Esophagus (tissue), 2 donors: ENCODE results near the gene WDR44. TPM values are rescaled to one million over a fixed set of nuclear protein-coding genes. Genes with fewer than 3 reads are reported as not detected.

Experiments
- H3K27ac ChIP-seq, 2 donors: one replicate each; pipeline ENCODE4 v1.5.1; 2013; ENCODE audit warnings: low read depth in 2 of 2, mild to moderate bottlenecking in 2 of 2, inconsistent platforms in 1 of 2, low read length in 1 of 2, moderate library complexity in 1 of 2
- H3K27me3 ChIP-seq, 2 donors: one replicate each; pipeline ENCODE4 v1.6.1; 2013; ENCODE audit warnings: low read length in 2 of 2, control low read depth in 1 of 2, mild to moderate bottlenecking in 1 of 2; ENCODE audit not compliant: insufficient read depth in 2 of 2, control insufficient read depth in 1 of 2
- H3K36me3 ChIP-seq, 2 donors: one replicate each; pipeline ENCODE4 v1.6.1; 2013; ENCODE audit warnings: low read length in 1 of 2; ENCODE audit not compliant: control insufficient read depth in 2 of 2, insufficient read depth in 2 of 2
- H3K4me1 ChIP-seq, 2 donors: one replicate each; pipeline ENCODE4 v1.6.1; 2013; ENCODE audit warnings: low read length in 1 of 2; ENCODE audit not compliant: control insufficient read depth in 2 of 2, insufficient read depth in 2 of 2
- H3K4me3 ChIP-seq, 2 donors: one replicate each; pipeline ENCODE4 v1.5.1; 2013; ENCODE audit warnings: low read length in 2 of 2, mild to moderate bottlenecking in 2 of 2, low read depth in 1 of 2, moderate library complexity in 1 of 2
- H3K9me3 ChIP-seq, 2 donors: one replicate each; pipeline ENCODE4 v1.6.1; 2013; ENCODE audit warnings: mild to moderate bottlenecking in 2 of 2, low read depth in 1 of 2, low read length in 1 of 2, moderate library complexity in 1 of 2; ENCODE audit not compliant: control insufficient read depth in 2 of 2, insufficient read depth in 1 of 2
- WGBS, 2 donors: extraction: QIAGEN DNeasy Blood & Tissue Kit; methylation state at CpG; one replicate each; pipeline ENCODE4 v1.1.7; 2013; 5-methylcytosine and 5-hydroxymethylcytosine counted together
- polyA plus RNA-seq, 2 donors: library from polyadenylated mRNA; stranded (reverse); fragments of 200-250 nt; gene quantifications; one replicate each; pipeline ENCODE4 v1.2.3, GENCODE V29; 2013
- donor health status: healthy with polysubstance abuse.
- donor health status: Bipolar disorder and iron deficiency.

WDR44 gene
- polyA plus RNA-seq, 2 donors: 4.0 to 6.9 TPM

GRCh38 chrX:118392716-118393115, 46.8 kb downstream of the WDR44 start:
- H3K9me3 ChIP-seq: no peaks in the 10 kb centered on the region
- no peaks in the 10 kb centered on the region for H3K27me3 ChIP-seq
- H3K4me1 ChIP-seq: no peaks in the 10 kb centered on the region
- H3K4me3 ChIP-seq: no peak overlapping the region
- H3K36me3 ChIP-seq: peaks cover 0 to 4% of the 10 kb centered on the region in 2 donors
- 78 to 90% methylated on average over 4 of the region's 4 CpGs for WGBS, 2 donors
- H3K27ac ChIP-seq: no peak overlapping the region

- WGBS, 2 donors: 77 to 80% methylated on average over 1 of the region's 1 CpG
- H3K9me3 ChIP-seq: no peaks in the 10 kb centered on the region
- peaks cover 4% of the 10 kb centered on the region in 2 donors for H3K36me3 ChIP-seq
- H3K4me3 ChIP-seq: no peak overlapping the region
- H3K4me1 ChIP-seq: no peaks in the 10 kb centered on the region
- H3K27me3 ChIP-seq: no peaks in the 10 kb centered on the region
- H3K27ac ChIP-seq: no peak overlapping the region
These were observed 50.2 kb downstream of the WDR44 start for GRCh38 chrX:118396113-118396512.

- H3K9me3 ChIP-seq: no peaks in the 10 kb centered on the region
- no peak overlapping the region for H3K27ac ChIP-seq
- 81 to 83% methylated on average over 6 of the region's 6 CpGs for WGBS, 2 donors
- no peaks in the 10 kb centered on the region for H3K36me3 ChIP-seq
- no peak overlapping the region for H3K4me3 ChIP-seq
- no peaks in the 10 kb centered on the region for H3K4me1 ChIP-seq
- H3K27me3 ChIP-seq: no peaks in the 10 kb centered on the region
These were observed 72.9 kb downstream of the WDR44 start for GRCh38 chrX:118418811-118419251.

GRCh38 chrX:118420462-118420861, 74.6 kb downstream of the WDR44 start:
- H3K9me3 ChIP-seq: no peaks in the 10 kb centered on the region
- H3K4me3 ChIP-seq: no peak overlapping the region
- H3K36me3 ChIP-seq: no peaks in the 10 kb centered on the region
- H3K27ac ChIP-seq: no peak overlapping the region
- WGBS, 2 donors: 29 to 40% methylated on average over 5 of the region's 5 CpGs
- H3K27me3 ChIP-seq: no peaks in the 10 kb centered on the region
- no peaks in the 10 kb centered on the region for H3K4me1 ChIP-seq

GRCh38 chrX:118423558-118423957, 77.7 kb downstream of the WDR44 start:
- no peaks in the 10 kb centered on the region for H3K36me3 ChIP-seq
- H3K4me3 ChIP-seq: no peak overlapping the region
- no peaks in the 10 kb centered on the region for H3K9me3 ChIP-seq
- WGBS, 2 donors: 70 to 78% methylated on average over 4 of the region's 4 CpGs
- H3K27me3 ChIP-seq: no peaks in the 10 kb centered on the region
- no peaks in the 10 kb centered on the region for H3K4me1 ChIP-seq
- H3K27ac ChIP-seq: no peak overlapping the region

- WGBS, 2 donors: 89 to 97% methylated on average over 5 of the region's 5 CpGs
- no peak overlapping the region for H3K27ac ChIP-seq
- H3K9me3 ChIP-seq: no peaks in the 10 kb centered on the region
- no peak overlapping the region for H3K4me3 ChIP-seq
- no peaks in the 10 kb centered on the region for H3K4me1 ChIP-seq
- H3K27me3 ChIP-seq: no peaks in the 10 kb centered on the region
- H3K36me3 ChIP-seq: no peaks in the 10 kb centered on the region
These were observed 86.9 kb downstream of the WDR44 start for GRCh38 chrX:118432799-118433198.

- 59 to 71% methylated on average over 1 of the region's 1 CpG for WGBS, 2 donors
- Histone ChIP-seq H3K36me3 (no peaks in the 10 kb centered on the region), H3K9me3 (no peaks in the 10 kb centered on the region), H3K27me3 (no peaks in the 10 kb centered on the region), H3K4me1 (no peaks in the 10 kb centered on the region), H3K27ac (no peak overlapping the region), H3K4me3 (no peak overlapping the region)
These were observed 91.4 kb downstream of the WDR44 start for GRCh38 chrX:118437283-118437682.

GRCh38 chrX:118448273-118448783, 102.4 kb downstream of the WDR44 start:
- WGBS, 2 donors: 53 to 76% methylated on average over 3 of the region's 3 CpGs
- Histone ChIP-seq H3K27me3 (no peaks in the 10 kb centered on the region), H3K9me3 (no peaks in the 10 kb centered on the region), H3K36me3 (peaks cover 3 to 4% of the 10 kb centered on the region in 2 donors), H3K4me3 (no peak overlapping the region), H3K4me1 (no peaks in the 10 kb centered on the region), H3K27ac (no peak overlapping the region)

- Histone ChIP-seq H3K9me3 (no peaks in the 10 kb centered on the region), H3K27me3 (no peaks in the 10 kb centered on the region), H3K36me3 (no peaks in the 10 kb centered on the region), H3K27ac (no peak overlapping the region), H3K4me1 (no peaks in the 10 kb centered on the region), H3K4me3 (no peak overlapping the region)
- 62 to 72% methylated on average over 3 of the region's 3 CpGs for WGBS, 2 donors
These were observed 109.1 kb downstream of the WDR44 start for GRCh38 chrX:118455013-118455412.

GRCh38 chrX:118459494-118459893, 113.6 kb downstream of the WDR44 start:
- Histone ChIP-seq H3K4me3 (no peak overlapping the region), H3K36me3 (no peaks in the 10 kb centered on the region), H3K27me3 (no peaks in the 10 kb centered on the region), H3K27ac (no peak overlapping the region), H3K4me1 (no peaks in the 10 kb centered on the region), H3K9me3 (no peaks in the 10 kb centered on the region)
- 1 to 22% methylated on average over 4 of the region's 4 CpGs for WGBS, 2 donors
